Liver (tissue), 9 donors: ENCODE measurements around the gene SLC38A3. TPM values are rescaled to one million over a fixed set of nuclear protein-coding genes. Genes with fewer than 3 reads are reported as not detected.
"Not testable (repeated sequence)": the region's sequence is repeated elsewhere in the genome, so short reads cannot be mapped to it uniquely, and the experiment has no call there.

Experiments
- DNase-seq: peaks from one replicate; pipeline ENCODE4 v3.0.0-alpha.2; 2017; ENCODE audit warnings: low spot score
- H3K27ac ChIP-seq, 2 donors: one replicate each; pipeline ENCODE4 v1.7.0; 2013; ENCODE audit warnings: inconsistent platforms in 2 of 2, low read length in 2 of 2, control low read depth in 1 of 2, low read depth in 1 of 2, mild to moderate bottlenecking in 1 of 2
- H3K27me3 ChIP-seq, 4 donors: one replicate each; pipeline versions ENCODE4 v1.6.1 to v1.7.0; 2013; ENCODE audit warnings: low read length in 3 of 4, inconsistent platforms in 1 of 4, mild to moderate bottlenecking in 1 of 4, moderate library complexity in 1 of 4; ENCODE audit not compliant: control insufficient read depth in 4 of 4, insufficient read depth in 4 of 4
- H3K36me3 ChIP-seq, 4 donors: one replicate each; pipeline versions ENCODE4 v1.6.1 to v1.7.0; 2013; ENCODE audit warnings: low read length in 3 of 4, mild to moderate bottlenecking in 3 of 4, low read depth in 1 of 4, moderate library complexity in 1 of 4; ENCODE audit not compliant: control insufficient read depth in 4 of 4, insufficient read depth in 3 of 4
- H3K4me1 ChIP-seq, 4 donors: one replicate each; pipeline versions ENCODE4 v1.6.1 to v1.7.0; 2013; ENCODE audit warnings: low read length in 3 of 4, mild to moderate bottlenecking in 3 of 4, moderate library complexity in 1 of 4; ENCODE audit not compliant: control insufficient read depth in 4 of 4, insufficient read depth in 4 of 4
- H3K4me3 ChIP-seq, 3 donors: one replicate each; pipeline versions ENCODE4 v1.6.1 to v1.7.0; 2013; ENCODE audit warnings: low read length in 3 of 3, control low read depth in 1 of 3, low read depth in 1 of 3, mild to moderate bottlenecking in 1 of 3
- H3K9ac ChIP-seq, 2 donors: one replicate each; pipeline ENCODE4 v1.7.0; 2013; ENCODE audit warnings: low read length in 2 of 2, mild to moderate bottlenecking in 2 of 2, moderate library complexity in 2 of 2, control low read depth in 1 of 2, low read depth in 1 of 2
- H3K9me3 ChIP-seq, 4 donors: one replicate each; pipeline versions ENCODE4 v1.6.1 to v1.7.0; 2013; ENCODE audit warnings: low read length in 3 of 4; ENCODE audit not compliant: control insufficient read depth in 4 of 4
- EGR1 ChIP-seq, 2 donors: IDR thresholded peaks; 2 replicates each; pipeline ENCODE4 v1.6.1; 2016 to 2018; ENCODE audit warnings: antibody characterized with exemption in 2 of 2, low read depth in 2 of 2
- FOXA1 ChIP-seq: IDR thresholded peaks from 2 replicates; pipeline ENCODE4 v1.6.1; 2016; ENCODE audit warnings: antibody characterized with exemption
- FOXA2 ChIP-seq: IDR thresholded peaks from 2 replicates; pipeline ENCODE4 v1.6.1; 2016; ENCODE audit warnings: antibody characterized with exemption
- GABPA ChIP-seq, 2 donors: IDR thresholded peaks in 1 of 2; conservative IDR thresholded peaks in 1 of 2; 2 replicates each; pipeline ENCODE4 v1.6.1; 2016; ENCODE audit warnings: antibody characterized with exemption in 2 of 2, mild to moderate bottlenecking in 1 of 2, moderate library complexity in 1 of 2
- JUND ChIP-seq, 2 donors: IDR thresholded peaks; 2 replicates each; pipeline ENCODE4 v1.6.1; 2016; ENCODE audit warnings: antibody characterized with exemption in 2 of 2
- NR2F2 ChIP-seq: IDR thresholded peaks from 2 replicates; pipeline ENCODE4 v1.6.1; 2016; ENCODE audit warnings: antibody characterized with exemption
- RAD21 ChIP-seq, 2 donors: IDR thresholded peaks; 2 replicates each; pipeline ENCODE4 v1.6.1; 2016; ENCODE audit warnings: antibody characterized with exemption in 2 of 2, mild to moderate bottlenecking in 2 of 2
- REST ChIP-seq: IDR thresholded peaks from 2 replicates; pipeline ENCODE4 v1.6.1; 2016; ENCODE audit warnings: antibody characterized with exemption, mild to moderate bottlenecking
- RXRA ChIP-seq, 2 donors: IDR thresholded peaks; 2 replicates each; pipeline ENCODE4 v1.6.1; 2017 to 2018; ENCODE audit warnings: antibody characterized with exemption in 2 of 2, mild to moderate bottlenecking in 1 of 2
- SP1 ChIP-seq: IDR thresholded peaks from 2 replicates; pipeline ENCODE4 v1.6.1; 2018; ENCODE audit warnings: antibody characterized with exemption, mild to moderate bottlenecking
- TAF1 ChIP-seq: conservative IDR thresholded peaks from 2 replicates; pipeline ENCODE4 v1.6.1; 2016; ENCODE audit warnings: antibody characterized with exemption, mild to moderate bottlenecking
- YY1 ChIP-seq: IDR thresholded peaks from 2 replicates; pipeline ENCODE4 v1.6.1; 2016; ENCODE audit warnings: antibody characterized with exemption, mild to moderate bottlenecking
- ZBTB33 ChIP-seq: IDR thresholded peaks from 2 replicates; pipeline ENCODE4 v1.6.1; 2016; ENCODE audit warnings: antibody characterized with exemption
- WGBS: extraction: QIAGEN DNeasy Blood & Tissue Kit; methylation state at CpG from one replicate; pipeline ENCODE4 v1.1.7; 2013; 5-methylcytosine and 5-hydroxymethylcytosine counted together
- polyA plus RNA-seq, 2 donors: library from polyadenylated mRNA; stranded (reverse) in 1 of 2; unstranded in 1 of 2; fragments of 200-250 nt in 1 of 2; fragments of >200 nt in 1 of 2; fragmentation: Nextera tagmentation in 1 of 2; extraction: Ambion mirVana in 1 of 2; gene quantifications; one replicate each; pipeline versions ENCODE4 v1.2.1 to v1.2.3, GENCODE V29; 2013 to 2015
- total RNA-seq, 2 donors: library from RNA; depleted of rRNA; stranded (reverse); fragments of >200 nt; gene quantifications; one replicate each; pipeline ENCODE4 v1.2.3, GENCODE V29; 2014
- TF ChIP-seq, protein P1 (sequence below): IDR thresholded peaks from 2 replicates; pipeline ENCODE4 v1.6.1; 2016; ENCODE audit warnings: antibody characterized with exemption
- TF ChIP-seq, protein P2 (sequence below): IDR thresholded peaks from 2 replicates; pipeline ENCODE4 v1.6.1; 2016; ENCODE audit warnings: antibody characterized with exemption
- donor health status: healthy.
- donor health status: healthy.
- donor health status: healthy.
- donor health status: healthy.
- donor health status: healthy.

SLC38A3 gene
- total and polyA plus RNA-seq, 4 donors = 98.1 to 180 (median 140) TPM

DNA sequence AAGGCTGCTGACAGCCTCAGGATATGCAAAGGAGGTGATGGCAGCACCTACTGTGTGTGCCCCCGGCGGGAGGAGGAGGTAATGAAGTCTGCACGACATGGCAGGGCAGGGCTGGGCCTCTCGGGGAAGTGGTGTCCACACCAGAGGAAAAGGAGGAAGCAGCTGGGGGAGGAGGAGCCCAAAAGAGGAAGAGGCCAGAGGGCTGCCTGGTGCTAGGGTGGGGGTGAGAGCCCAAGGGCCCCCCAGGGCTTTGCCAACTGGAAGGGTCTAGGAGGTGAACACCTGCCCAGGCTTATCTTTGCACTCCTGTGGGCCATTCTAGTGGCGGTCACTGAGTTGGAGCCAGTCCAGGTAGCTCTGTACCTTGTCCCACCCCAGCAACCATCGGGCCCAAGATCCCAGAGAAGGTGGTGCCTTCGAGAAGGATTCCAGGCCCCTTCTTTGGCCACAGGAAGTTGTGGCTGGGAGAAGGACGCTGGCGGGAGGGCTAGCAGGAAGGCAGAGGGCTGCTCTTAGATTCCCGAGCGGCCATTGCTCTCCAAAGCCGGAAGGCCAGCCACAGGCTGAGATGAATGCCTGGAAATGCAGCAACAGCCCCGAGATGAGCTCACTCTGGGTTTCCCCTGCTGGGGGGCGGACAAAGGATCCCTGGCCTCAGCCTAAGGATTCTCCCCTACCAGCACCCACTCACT lies 37.9 kb downstream of the SLC38A3 start:
- DNase-seq = no peak
- H3K36me3 ChIP-seq = no peaks in the 10 kb centered on the region
- peak overlapping the region; percentile 83 to 87 for H3K27ac ChIP-seq
- H3K9ac ChIP-seq = no peak overlapping the region
- WGBS = 63% methylated on average over 14 of the region's 14 CpGs
- TF ChIP-seq YY1 = peak; percentile 90
- TF ChIP-seq GABPA (IDR thresholded peaks at IDR 0.05 in 1 of 2, conservative IDR thresholded peaks at IDR 0.05 in 1 of 2) = peak; percentile 13 to 50
- TF ChIP-seq FOXA2 = no peak
- peak; percentile 36 to 80 for TF ChIP-seq RXRA (IDR thresholded peaks at IDR 0.05)
- peaks cover 17 to 90% (median 70%) of the 10 kb centered on the region in 4 donors for H3K4me1 ChIP-seq
- no peaks in the 10 kb centered on the region for H3K9me3 ChIP-seq
- H3K4me3 ChIP-seq = no peak overlapping the region
- no peaks in the 10 kb centered on the region for H3K27me3 ChIP-seq

DNA sequence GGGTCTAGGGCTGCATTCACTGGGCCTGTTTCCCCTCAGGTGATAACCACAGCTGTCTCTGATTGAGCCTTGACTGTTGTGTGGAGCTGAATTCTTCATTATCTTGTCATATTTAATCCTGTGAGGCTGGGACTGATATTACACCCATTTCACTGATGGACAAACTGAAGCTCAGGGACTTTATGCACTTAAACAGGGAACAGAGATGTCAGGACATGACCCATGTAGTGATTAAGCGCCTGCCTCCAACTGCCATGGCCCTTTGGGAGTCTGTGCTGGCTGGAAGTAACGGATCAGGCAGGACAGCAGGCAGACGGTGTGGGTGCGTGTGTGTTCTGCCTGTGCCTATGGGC lies 38.4 kb downstream of the SLC38A3 start:
- no peak overlapping the region for H3K4me3 ChIP-seq

DNA sequence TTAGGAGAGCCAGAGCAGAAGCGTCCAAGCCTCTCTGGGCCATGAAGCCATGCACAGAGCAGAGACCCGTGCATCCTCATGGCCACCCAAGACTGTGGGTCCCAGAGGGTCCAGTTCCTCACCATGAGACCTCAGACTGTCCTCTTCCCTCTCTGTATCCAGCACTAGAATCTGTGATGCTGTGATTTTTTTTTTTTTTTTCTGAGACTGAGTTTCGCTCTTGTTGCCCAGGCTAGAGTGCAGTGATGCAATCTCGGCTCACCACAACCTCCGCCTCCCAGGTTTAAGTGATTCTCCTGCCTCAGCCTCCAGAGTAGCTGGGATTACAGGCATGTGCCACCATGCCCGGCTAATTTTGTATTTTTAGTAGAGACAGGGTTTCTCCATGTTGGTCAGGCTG lies 39.7 kb downstream of the SLC38A3 start:
- H3K9me3 ChIP-seq, DNase-seq, H3K27me3 ChIP-seq, H3K9ac ChIP-seq, H3K4me3 ChIP-seq, H3K36me3 ChIP-seq: not testable (repeated sequence)
- Histone ChIP-seq H3K4me1 (peaks cover 11 to 90% (median 69%) of the 10 kb centered on the region in 4 donors), H3K27ac (peak overlapping the region; percentile 14 to 77)
- WGBS = 88% methylated on average over 6 of the region's 6 CpGs

More for the DNA sequence above, 38.4 kb downstream of the SLC38A3 start:
- TF ChIP-seq, protein P1, sequence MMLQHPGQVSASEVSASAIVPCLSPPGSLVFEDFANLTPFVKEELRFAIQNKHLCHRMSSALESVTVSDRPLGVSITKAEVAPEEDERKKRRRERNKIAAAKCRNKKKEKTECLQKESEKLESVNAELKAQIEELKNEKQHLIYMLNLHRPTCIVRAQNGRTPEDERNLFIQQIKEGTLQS = no peak
- TF ChIP-seq JUND (IDR thresholded peaks at IDR 0.05) (no peak), YY1 (no peak)
- Histone ChIP-seq H3K9ac (no peak overlapping the region), H3K9me3 (no peaks in the 10 kb centered on the region), H3K4me1 (peaks cover 14 to 90% (median 70%) of the 10 kb centered on the region in 4 donors), H3K36me3 (no peaks in the 10 kb centered on the region), H3K27ac (peak overlapping the region; percentile 83 to 87), H3K27me3 (no peaks in the 10 kb centered on the region)
- whole genome bisulfite sequencing = 91% methylated on average over 4 of the region's 4 CpGs
- no peak for DNase-seq

- 69% methylated on average over 16 of the region's 16 CpGs for WGBS
- Histone ChIP-seq H3K9me3 (no peaks in the 10 kb centered on the region), H3K36me3 (no peaks in the 10 kb centered on the region), H3K9ac (peak overlapping the region in 1 of 2 donors; percentile 20), H3K27ac (peak overlapping the region; percentile 72 to 77), H3K4me3 (no peak overlapping the region), H3K4me1 (peaks cover 11 to 88% (median 71%) of the 10 kb centered on the region in 4 donors), H3K27me3 (no peaks in the 10 kb centered on the region)
- no peak for DNase-seq
- TF ChIP-seq RAD21 (IDR thresholded peaks at IDR 0.05) (no peak), SP1 (no peak), EGR1 (IDR thresholded peaks at IDR 0.05; ENCODE audit: low read depth in 2 of 2) (no peak), TAF1 (no peak), RXRA (IDR thresholded peaks at IDR 0.05) (no peak), FOXA2 (no peak), ZBTB33 (no peak), FOXA1 (no peak), REST (no peak), NR2F2 (no peak), YY1 (no peak)
- TF ChIP-seq, protein P2, sequence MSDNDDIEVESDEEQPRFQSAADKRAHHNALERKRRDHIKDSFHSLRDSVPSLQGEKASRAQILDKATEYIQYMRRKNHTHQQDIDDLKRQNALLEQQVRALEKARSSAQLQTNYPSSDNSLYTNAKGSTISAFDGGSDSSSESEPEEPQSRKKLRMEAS = no peak
- TF ChIP-seq, protein P1 = no peak
These were observed 40.2 kb downstream of the SLC38A3 start for GRCh38 chr3:50245251-50245745.
